ENCODE results near the gene SLX4. TPM values are rescaled to one million over a fixed set of nuclear protein-coding genes. Genes with fewer than 3 reads are reported as not detected.

The SLX4 gene
- polyA plus RNA-seq, 4 donors, result 1.1 to 6.0 (median 2.7) TPM

GRCh38 chr16:3548859-3549258 lies 62.5 kb downstream of the SLX4 start:
- H3K36me3 ChIP-seq (ENCODE audit: control insufficient read depth in 3 of 3, insufficient read depth in 2 of 3, low read depth in 1 of 3, low read length in 3 of 3), result peaks cover 0 to 10% (median 0%) of the 10 kb centered on the region in 3 donors
- no peaks in the 10 kb centered on the region for H3K9me3 ChIP-seq (ENCODE audit: control insufficient read depth in 2 of 2, insufficient read depth in 1 of 2, low read depth in 1 of 2, low read length in 1 of 2)
- no peaks in the 10 kb centered on the region for H3K27me3 ChIP-seq (ENCODE audit: control insufficient read depth in 3 of 3, insufficient read depth in 3 of 3, low read length in 3 of 3)
- H3K27ac ChIP-seq (ENCODE audit: low read depth in 1 of 3, low read length in 2 of 3), result no peak overlapping the region
- no peaks in the 10 kb centered on the region for H3K4me1 ChIP-seq (ENCODE audit: control insufficient read depth in 3 of 3, insufficient read depth in 2 of 3, low read depth in 1 of 3, low read length in 2 of 3)
- H3K4me3 ChIP-seq (ENCODE audit: low read depth in 1 of 3, low read length in 3 of 3), result no peak overlapping the region
- FAIRE-seq, result no peak
- DNase-seq, result no peak
- WGBS, 3 donors, result 86 to 87% (median 86%) methylated on average over 15 of the region's 15 CpGs

DNA sequence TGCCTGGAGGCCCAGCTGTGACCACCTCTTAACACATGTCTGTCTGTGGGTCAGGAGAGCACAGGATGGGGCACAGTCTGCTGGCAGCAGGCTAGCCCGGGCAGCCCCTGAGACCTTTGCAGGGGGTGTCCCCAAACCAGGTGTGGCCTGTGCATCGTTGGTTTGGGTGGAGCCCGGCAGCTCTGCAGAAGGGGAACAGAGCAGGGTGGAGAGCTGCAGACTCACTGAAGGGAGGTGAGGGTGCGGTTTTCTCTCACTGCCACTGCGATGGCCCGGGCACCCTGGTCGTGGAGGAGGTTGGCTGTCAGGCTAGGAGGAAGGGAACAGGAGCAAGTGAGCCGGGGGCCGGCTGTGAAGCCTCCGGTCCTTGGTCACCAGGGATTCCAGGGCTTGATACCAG lies 63.0 kb downstream of the SLX4 start:
- H3K4me1 ChIP-seq (ENCODE audit: control insufficient read depth in 3 of 3, insufficient read depth in 2 of 3, low read depth in 1 of 3, low read length in 2 of 3), result no peaks in the 10 kb centered on the region
- no peak overlapping the region for H3K4me3 ChIP-seq (ENCODE audit: low read depth in 1 of 3, low read length in 3 of 3)
- no peak for FAIRE-seq
- H3K27ac ChIP-seq (ENCODE audit: low read depth in 1 of 3, low read length in 2 of 3), result no peak overlapping the region
- peaks cover 0 to 10% (median 0%) of the 10 kb centered on the region in 3 donors for H3K36me3 ChIP-seq (ENCODE audit: control insufficient read depth in 3 of 3, insufficient read depth in 2 of 3, low read depth in 1 of 3, low read length in 3 of 3)
- no peaks in the 10 kb centered on the region for H3K9me3 ChIP-seq (ENCODE audit: control insufficient read depth in 2 of 2, insufficient read depth in 1 of 2, low read depth in 1 of 2, low read length in 1 of 2)
- 75 to 82% (median 79%) methylated on average over 10 of the region's 10 CpGs for WGBS, 3 donors
- DNase-seq, result no peak
- H3K27me3 ChIP-seq (ENCODE audit: control insufficient read depth in 3 of 3, insufficient read depth in 3 of 3, low read length in 3 of 3), result no peaks in the 10 kb centered on the region

- FAIRE-seq (no peak), DNase-seq (no peak)
- Histone ChIP-seq H3K27me3 (ENCODE audit: control insufficient read depth in 3 of 3, insufficient read depth in 3 of 3, low read length in 3 of 3) (no peaks in the 10 kb centered on the region), H3K9me3 (ENCODE audit: control insufficient read depth in 2 of 2, insufficient read depth in 1 of 2, low read depth in 1 of 2, low read length in 1 of 2) (no peaks in the 10 kb centered on the region), H3K27ac (ENCODE audit: low read depth in 1 of 3, low read length in 2 of 3) (no peak overlapping the region), H3K36me3 (ENCODE audit: control insufficient read depth in 3 of 3, insufficient read depth in 2 of 3, low read depth in 1 of 3, low read length in 3 of 3) (peaks cover 0 to 11% (median 0%) of the 10 kb centered on the region in 3 donors), H3K4me3 (ENCODE audit: low read depth in 1 of 3, low read length in 3 of 3) (no peak overlapping the region), H3K4me1 (ENCODE audit: control insufficient read depth in 3 of 3, insufficient read depth in 2 of 3, low read depth in 1 of 3, low read length in 2 of 3) (no peaks in the 10 kb centered on the region)
- WGBS, 3 donors, result 90 to 93% (median 91%) methylated on average over 15 of the region's 15 CpGs
Observed at GRCh38 chr16:3546986-3547682, 64.3 kb downstream of the SLX4 start.

DNA sequence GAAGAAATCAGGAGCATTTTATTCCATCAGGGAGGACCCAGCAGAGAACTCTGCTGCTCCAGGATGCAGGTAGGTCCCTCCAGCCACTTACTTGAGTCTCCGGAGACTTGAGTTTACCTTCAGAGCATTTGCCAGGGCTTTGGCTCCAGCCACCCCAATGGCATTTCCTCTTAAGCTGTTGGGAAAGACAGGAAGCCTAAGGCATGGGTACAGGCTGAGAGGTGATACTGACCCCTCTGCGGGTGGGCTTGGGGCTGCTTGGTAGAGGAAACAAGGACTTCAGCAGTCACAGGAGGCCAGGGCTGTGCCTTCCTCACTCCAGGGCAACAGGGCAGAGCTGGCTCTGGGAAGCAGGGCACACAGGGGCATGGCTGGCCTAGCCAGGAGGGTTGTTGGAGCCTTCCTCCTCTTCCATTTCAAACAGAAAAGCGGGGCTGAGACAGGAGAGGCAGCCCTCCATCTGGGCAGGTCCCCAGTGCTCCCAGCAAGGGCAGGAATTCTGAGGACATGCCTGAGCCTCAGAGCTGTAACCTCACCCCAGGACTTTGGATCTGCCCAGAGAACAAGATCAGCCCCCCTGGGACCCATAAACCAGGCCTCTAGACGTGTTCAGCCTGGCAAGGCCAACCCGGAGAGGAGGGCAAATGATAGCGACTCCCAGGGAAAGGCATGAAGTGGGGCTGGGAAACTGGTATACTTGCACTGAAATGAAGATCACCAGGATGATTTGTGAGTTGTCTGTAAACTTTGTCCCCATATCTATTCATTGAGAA lies 68.6 kb downstream of the SLX4 start:
- Histone ChIP-seq H3K4me3 (ENCODE audit: low read depth in 1 of 3, low read length in 3 of 3) (no peak overlapping the region), H3K27me3 (ENCODE audit: control insufficient read depth in 3 of 3, insufficient read depth in 3 of 3, low read length in 3 of 3) (no peaks in the 10 kb centered on the region), H3K9me3 (ENCODE audit: control insufficient read depth in 2 of 2, insufficient read depth in 1 of 2, low read depth in 1 of 2, low read length in 1 of 2) (no peaks in the 10 kb centered on the region), H3K27ac (ENCODE audit: low read depth in 1 of 3, low read length in 2 of 3) (no peak overlapping the region), H3K4me1 (ENCODE audit: control insufficient read depth in 3 of 3, insufficient read depth in 2 of 3, low read depth in 1 of 3, low read length in 2 of 3) (no peaks in the 10 kb centered on the region), H3K36me3 (ENCODE audit: control insufficient read depth in 3 of 3, insufficient read depth in 2 of 3, low read depth in 1 of 3, low read length in 3 of 3) (peaks cover 0 to 23% (median 0%) of the 10 kb centered on the region in 3 donors)
- 69 to 74% (median 72%) methylated on average over 6 of the region's 6 CpGs for WGBS, 3 donors
- peak in 1 of 2 donors; percentile 45 for DNase-seq
- FAIRE-seq, result no peak

DNA sequence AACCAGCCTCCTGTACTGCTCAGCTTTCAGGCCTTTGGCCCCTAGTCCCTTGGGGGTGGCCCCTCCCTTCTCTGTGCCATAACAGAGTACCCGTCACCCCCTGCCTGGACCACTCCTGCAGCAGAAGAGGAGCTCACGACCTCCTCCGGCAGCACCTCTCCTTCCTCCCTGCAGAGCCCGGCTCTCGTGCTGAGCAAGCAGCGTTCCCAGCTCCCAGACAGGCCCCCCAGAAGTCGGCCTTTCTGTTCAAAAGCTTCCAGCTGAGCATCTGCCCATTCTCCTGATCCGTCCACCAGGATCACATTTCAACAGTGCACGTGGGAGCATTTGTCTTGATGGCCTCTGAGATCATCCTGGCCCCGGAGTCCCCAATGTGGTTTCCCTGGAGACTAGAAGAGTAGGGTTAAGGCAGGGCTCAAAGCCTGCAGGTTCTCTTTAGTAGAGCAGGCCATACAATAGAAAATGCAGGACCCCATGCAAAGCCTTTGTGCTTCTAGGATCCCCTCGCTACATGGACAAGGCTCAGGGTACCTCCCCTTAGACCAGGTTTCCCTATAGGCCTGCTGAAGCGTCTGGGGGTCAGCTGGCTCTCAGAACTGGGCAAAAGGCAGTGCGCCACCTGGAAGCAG lies 69.8 kb downstream of the SLX4 start:
- H3K4me3 ChIP-seq (ENCODE audit: low read depth in 1 of 3, low read length in 3 of 3), result no peak overlapping the region
- WGBS, 3 donors, result 87 to 91% (median 91%) methylated on average over 13 of the region's 13 CpGs
- FAIRE-seq, result no peak
- no peaks in the 10 kb centered on the region for H3K9me3 ChIP-seq (ENCODE audit: control insufficient read depth in 2 of 2, insufficient read depth in 1 of 2, low read depth in 1 of 2, low read length in 1 of 2)
- no peaks in the 10 kb centered on the region for H3K27me3 ChIP-seq (ENCODE audit: control insufficient read depth in 3 of 3, insufficient read depth in 3 of 3, low read length in 3 of 3)
- DNase-seq, result no peak
- peaks cover 0 to 29% (median 0%) of the 10 kb centered on the region in 3 donors for H3K36me3 ChIP-seq (ENCODE audit: control insufficient read depth in 3 of 3, insufficient read depth in 2 of 3, low read depth in 1 of 3, low read length in 3 of 3)
- H3K27ac ChIP-seq (ENCODE audit: low read depth in 1 of 3, low read length in 2 of 3), result no peak overlapping the region
- no peaks in the 10 kb centered on the region for H3K4me1 ChIP-seq (ENCODE audit: control insufficient read depth in 3 of 3, insufficient read depth in 2 of 3, low read depth in 1 of 3, low read length in 2 of 3)

GRCh38 chr16:3538222-3538621 lies 73.2 kb downstream of the SLX4 start:
- DNase-seq (no peak), FAIRE-seq (no peak)
- Histone ChIP-seq H3K4me3 (ENCODE audit: low read depth in 1 of 3, low read length in 3 of 3) (no peak overlapping the region), H3K36me3 (ENCODE audit: control insufficient read depth in 3 of 3, insufficient read depth in 2 of 3, low read depth in 1 of 3, low read length in 3 of 3) (peaks cover 0 to 59% (median 0%) of the 10 kb centered on the region in 3 donors), H3K27ac (ENCODE audit: low read depth in 1 of 3, low read length in 2 of 3) (no peak overlapping the region), H3K4me1 (ENCODE audit: control insufficient read depth in 3 of 3, insufficient read depth in 2 of 3, low read depth in 1 of 3, low read length in 2 of 3) (no peaks in the 10 kb centered on the region), H3K9me3 (ENCODE audit: control insufficient read depth in 2 of 2, insufficient read depth in 1 of 2, low read depth in 1 of 2, low read length in 1 of 2) (no peaks in the 10 kb centered on the region), H3K27me3 (ENCODE audit: control insufficient read depth in 3 of 3, insufficient read depth in 3 of 3, low read length in 3 of 3) (no peaks in the 10 kb centered on the region)
- 79 to 87% (median 86%) methylated on average over 4 of the region's 4 CpGs for WGBS, 3 donors

- WGBS, 3 donors, result 74 to 85% (median 79%) methylated on average over 4 of the region's 4 CpGs
- no peaks in the 10 kb centered on the region for H3K4me1 ChIP-seq (ENCODE audit: control insufficient read depth in 3 of 3, insufficient read depth in 2 of 3, low read depth in 1 of 3, low read length in 2 of 3)
- no peak for DNase-seq
- peaks cover 0 to 67% (median 2%) of the 10 kb centered on the region in 3 donors for H3K36me3 ChIP-seq (ENCODE audit: control insufficient read depth in 3 of 3, insufficient read depth in 2 of 3, low read depth in 1 of 3, low read length in 3 of 3)
- FAIRE-seq, result no peak
- no peaks in the 10 kb centered on the region for H3K9me3 ChIP-seq (ENCODE audit: control insufficient read depth in 2 of 2, insufficient read depth in 1 of 2, low read depth in 1 of 2, low read length in 1 of 2)
- H3K4me3 ChIP-seq (ENCODE audit: low read depth in 1 of 3, low read length in 3 of 3), result no peak overlapping the region
- no peaks in the 10 kb centered on the region for H3K27me3 ChIP-seq (ENCODE audit: control insufficient read depth in 3 of 3, insufficient read depth in 3 of 3, low read length in 3 of 3)
- no peak overlapping the region for H3K27ac ChIP-seq (ENCODE audit: low read depth in 1 of 3, low read length in 2 of 3)
Observed at GRCh38 chr16:3536851-3537250, 74.6 kb downstream of the SLX4 start.

GRCh38 chr16:3536271-3536731 lies 75.1 kb downstream of the SLX4 start:
- DNase-seq (no peak), FAIRE-seq (no peak)
- Histone ChIP-seq H3K4me1 (ENCODE audit: control insufficient read depth in 3 of 3, insufficient read depth in 2 of 3, low read depth in 1 of 3, low read length in 2 of 3) (no peaks in the 10 kb centered on the region), H3K36me3 (ENCODE audit: control insufficient read depth in 3 of 3, insufficient read depth in 2 of 3, low read depth in 1 of 3, low read length in 3 of 3) (peaks cover 2 to 67% (median 4%) of the 10 kb centered on the region in 3 donors), H3K27ac (ENCODE audit: low read depth in 1 of 3, low read length in 2 of 3) (no peak overlapping the region), H3K9me3 (ENCODE audit: control insufficient read depth in 2 of 2, insufficient read depth in 1 of 2, low read depth in 1 of 2, low read length in 1 of 2) (no peaks in the 10 kb centered on the region), H3K4me3 (ENCODE audit: low read depth in 1 of 3, low read length in 3 of 3) (no peak overlapping the region), H3K27me3 (ENCODE audit: control insufficient read depth in 3 of 3, insufficient read depth in 3 of 3, low read length in 3 of 3) (no peaks in the 10 kb centered on the region)
- 73 to 90% (median 86%) methylated on average over 3 of the region's 3 CpGs for WGBS, 3 donors
